DND-41 (cell line): Measurements from ENCODE around the gene RNASEL.

Experiments
- EZH2 ChIP-seq: IDR thresholded peaks from 3 replicates; pipeline ENCODE4 v1.6.1; 2012; ENCODE audit warnings: borderline replicate concordance, low read depth, mild to moderate bottlenecking, moderate library complexity, low read length, inconsistent platforms; ENCODE audit not compliant: severe bottlenecking
- TF ChIP-seq, protein P1 (sequence below): IDR thresholded peaks from 2 replicates; pipeline ENCODE4 v1.5.1; 2012; ENCODE audit warnings: borderline replicate concordance, low read length, moderate library complexity, mild to moderate bottlenecking; ENCODE audit not compliant: poor library complexity, severe bottlenecking; ENCODE audit errors: extremely low read depth

DNA sequence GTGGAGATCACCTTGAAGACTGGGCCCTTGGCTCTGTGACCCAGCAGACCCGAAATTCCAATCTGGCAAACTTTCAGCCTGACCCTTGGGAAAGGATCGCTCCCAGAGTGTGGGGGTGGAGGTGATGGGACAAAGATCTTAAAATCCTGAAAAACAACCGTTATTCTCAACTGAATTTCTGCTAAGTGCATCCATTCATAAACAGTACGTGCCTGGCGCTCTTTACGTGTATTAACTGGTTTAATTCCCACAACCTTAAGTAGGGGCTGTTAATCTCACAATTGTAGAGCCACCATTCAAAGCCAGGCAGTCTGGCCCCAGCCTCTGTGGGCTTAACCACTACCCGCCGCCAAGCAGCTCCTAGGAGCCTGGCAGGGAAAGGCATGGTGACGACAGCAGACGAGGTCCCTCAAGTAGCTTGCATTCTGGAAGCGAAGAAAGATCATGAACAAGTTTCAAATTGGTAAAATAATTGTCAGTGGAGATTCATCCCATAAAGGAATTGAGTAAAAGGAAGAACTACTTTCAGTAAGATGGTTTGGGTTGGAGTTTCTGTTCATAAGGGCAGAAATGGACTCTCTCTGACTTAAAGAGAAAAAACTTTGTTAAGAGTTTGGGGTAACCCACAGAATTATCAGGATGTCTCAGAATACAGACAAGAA is 26.5 kb upstream of the RNASEL start:
- TF ChIP-seq, protein P1, sequence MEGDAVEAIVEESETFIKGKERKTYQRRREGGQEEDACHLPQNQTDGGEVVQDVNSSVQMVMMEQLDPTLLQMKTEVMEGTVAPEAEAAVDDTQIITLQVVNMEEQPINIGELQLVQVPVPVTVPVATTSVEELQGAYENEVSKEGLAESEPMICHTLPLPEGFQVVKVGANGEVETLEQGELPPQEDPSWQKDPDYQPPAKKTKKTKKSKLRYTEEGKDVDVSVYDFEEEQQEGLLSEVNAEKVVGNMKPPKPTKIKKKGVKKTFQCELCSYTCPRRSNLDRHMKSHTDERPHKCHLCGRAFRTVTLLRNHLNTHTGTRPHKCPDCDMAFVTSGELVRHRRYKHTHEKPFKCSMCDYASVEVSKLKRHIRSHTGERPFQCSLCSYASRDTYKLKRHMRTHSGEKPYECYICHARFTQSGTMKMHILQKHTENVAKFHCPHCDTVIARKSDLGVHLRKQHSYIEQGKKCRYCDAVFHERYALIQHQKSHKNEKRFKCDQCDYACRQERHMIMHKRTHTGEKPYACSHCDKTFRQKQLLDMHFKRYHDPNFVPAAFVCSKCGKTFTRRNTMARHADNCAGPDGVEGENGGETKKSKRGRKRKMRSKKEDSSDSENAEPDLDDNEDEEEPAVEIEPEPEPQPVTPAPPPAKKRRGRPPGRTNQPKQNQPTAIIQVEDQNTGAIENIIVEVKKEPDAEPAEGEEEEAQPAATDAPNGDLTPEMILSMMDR: no peak
- no peak for TF ChIP-seq EZH2
